PC-3 (cell line): Measurements from ENCODE around the gene LTBP1.

ENCODE experiments used
- CTCF ChIP-seq: fragments of 300-600 bp; sonication (generic); conservative IDR thresholded peaks from 2 replicates; pipeline ENCODE4 v1.5.1; 2017; ENCODE audit warnings: antibody characterized with exemption, low read depth, mild to moderate bottlenecking, low read length
- EZH2 ChIP-seq: fragments of 300-600 bp; sonication (generic); IDR thresholded peaks from one replicate; pipeline ENCODE4 v1.6.1; 2017; ENCODE audit warnings: antibody characterized with exemption, mild to moderate bottlenecking, low read length; ENCODE audit not compliant: unreplicated experiment
- EZH2phosphoT487 ChIP-seq: fragments of 300-600 bp; sonication (generic); IDR thresholded peaks from 2 replicates; pipeline ENCODE4 v1.6.1; 2018; ENCODE audit warnings: mild to moderate bottlenecking, antibody characterized with exemption, low read length, borderline replicate concordance

- TF ChIP-seq CTCF (no peak), EZH2 (no peak), EZH2phosphoT487 (no peak)
These were observed 274.5 kb downstream of the LTBP1 start for GRCh38 chr2:33221046-33221784.
